ENCODE data around the gene FTMT. TPM values are rescaled to one million over a fixed set of nuclear protein-coding genes. Genes with fewer than 3 reads are reported as not detected.

Gene FTMT
- total RNA-seq, 1 experiment from 2014 or later, result not detected

- ChIA-PET POLR2A (ENCODE audit: low non-redundant PET) (no interaction called here), CTCF (no interaction called here)
- intact Hi-C loops (cut with micrococcal nuclease; ENCODE audit: unreplicated experiment), result no loop called here
- Histone ChIP-seq H3K27me3 (replicated peaks; ENCODE audit: insufficient read depth, low read depth, low read length, poor library complexity) (peaks cover 15% of the 10 kb centered on the region), H3K9me3 (ENCODE audit: low read depth, low read length, poor library complexity, severe bottlenecking) (no peaks in the 10 kb centered on the region), H3K27ac (ENCODE audit: low read depth, low read length, poor library complexity, severe bottlenecking) (no peak overlapping the region), H3K4me3 (ENCODE audit: low read depth, low read length, poor library complexity, severe bottlenecking) (no peak overlapping the region), H3K36me3 (ENCODE audit: insufficient read depth, low read length, poor library complexity, severe bottlenecking) (no peaks in the 10 kb centered on the region), H3K4me1 (ENCODE audit: insufficient read depth, low read length, poor library complexity, severe bottlenecking) (no peaks in the 10 kb centered on the region)
- no peak for DNase-seq (ENCODE audit: low spot score)
- TF ChIP-seq EZH2 (IDR thresholded peaks at IDR 0.05; ENCODE audit: borderline replicate concordance, low read depth, low read length, poor library complexity, severe bottlenecking) (no peak), CTCF (conservative IDR thresholded peaks at IDR 0.05; ENCODE audit: low read depth, low read length) (no peak)
- no TSS peak for BruUV-seq (replicated peaks)
Measured at GRCh38 chr5:121853850-121854249, 2.2 kb downstream of the FTMT start.

- Histone ChIP-seq H3K9me3 (ENCODE audit: low read depth, low read length, poor library complexity, severe bottlenecking) (no peaks in the 10 kb centered on the region), H3K36me3 (ENCODE audit: insufficient read depth, low read length, poor library complexity, severe bottlenecking) (no peaks in the 10 kb centered on the region), H3K27ac (ENCODE audit: low read depth, low read length, poor library complexity, severe bottlenecking) (no peak overlapping the region), H3K4me3 (ENCODE audit: low read depth, low read length, poor library complexity, severe bottlenecking) (no peak overlapping the region), H3K4me1 (ENCODE audit: insufficient read depth, low read length, poor library complexity, severe bottlenecking) (no peaks in the 10 kb centered on the region), H3K27me3 (replicated peaks; ENCODE audit: insufficient read depth, low read depth, low read length, poor library complexity) (peaks cover 51% of the 10 kb centered on the region)
- BruUV-seq (replicated peaks), result no TSS peak
- no peak for DNase-seq (ENCODE audit: low spot score)
- ChIA-PET POLR2A (ENCODE audit: low non-redundant PET) (no interaction called here), CTCF (no interaction called here)
- TF ChIP-seq CTCF (conservative IDR thresholded peaks at IDR 0.05; ENCODE audit: low read depth, low read length), result no peak
- TF ChIP-seq EZH2 (IDR thresholded peaks at IDR 0.05; ENCODE audit: borderline replicate concordance, low read depth, low read length, poor library complexity, severe bottlenecking), result no peak
- intact Hi-C loops (cut with micrococcal nuclease; ENCODE audit: unreplicated experiment), result no loop called here
Measured at GRCh38 chr5:121862801-121863200, 11.1 kb downstream of the FTMT start.

- H3K27me3 ChIP-seq (replicated peaks; ENCODE audit: insufficient read depth, low read depth, low read length, poor library complexity), result peaks cover 51% of the 10 kb centered on the region
- H3K27ac ChIP-seq (ENCODE audit: low read depth, low read length, poor library complexity, severe bottlenecking), result no peak overlapping the region
- no peak overlapping the region for H3K4me3 ChIP-seq (ENCODE audit: low read depth, low read length, poor library complexity, severe bottlenecking)
- DNase-seq (ENCODE audit: low spot score), result no peak
- H3K36me3 ChIP-seq (ENCODE audit: insufficient read depth, low read length, poor library complexity, severe bottlenecking), result no peaks in the 10 kb centered on the region
- CTCF ChIA-PET, result no interaction called here
- POLR2A ChIA-PET (ENCODE audit: low non-redundant PET), result no interaction called here
- BruUV-seq (replicated peaks), result no TSS peak
- TF ChIP-seq CTCF (conservative IDR thresholded peaks at IDR 0.05; ENCODE audit: low read depth, low read length), result no peak
- no peak for TF ChIP-seq EZH2 (IDR thresholded peaks at IDR 0.05; ENCODE audit: borderline replicate concordance, low read depth, low read length, poor library complexity, severe bottlenecking)
- intact Hi-C loops (cut with micrococcal nuclease; ENCODE audit: unreplicated experiment), result no loop called here
- no peaks in the 10 kb centered on the region for H3K4me1 ChIP-seq (ENCODE audit: insufficient read depth, low read length, poor library complexity, severe bottlenecking)
- H3K9me3 ChIP-seq (ENCODE audit: low read depth, low read length, poor library complexity, severe bottlenecking), result no peaks in the 10 kb centered on the region
Measured at GRCh38 chr5:121863753-121864285, 12.1 kb downstream of the FTMT start.

Measured in A673 (cell line).